ENCODE measurements around the gene ADAMTSL1.

The ADAMTSL1 gene

GRCh38 chr9:18889550-18889949, 415.6 kb downstream of the ADAMTSL1 start:
- Histone ChIP-seq H3K4me1 (ENCODE audit: insufficient read depth, low read length, poor library complexity, severe bottlenecking) (no peaks in the 10 kb centered on the region), H3K36me3 (ENCODE audit: insufficient read depth, low read length) (no peaks in the 10 kb centered on the region), H3K4me2 (ENCODE audit: low read depth, low read length, poor library complexity, severe bottlenecking) (no peak overlapping the region), H3K4me3 (ENCODE audit: low read length, poor library complexity, severe bottlenecking) (no peak overlapping the region), H3K27me3 (ENCODE audit: insufficient read depth, low read length, poor library complexity, severe bottlenecking) (no peaks in the 10 kb centered on the region), H4K20me1 (ENCODE audit: insufficient read depth, low read length, poor library complexity, severe bottlenecking) (no peaks in the 10 kb centered on the region), H3K9me3 (ENCODE audit: insufficient read depth, low read depth, low read length) (0 out of 2 replicates have a peak, but pooled peaks cover 2% of the 10 kb centered on the region), H3K9ac (ENCODE audit: low read depth, low read length, poor library complexity, severe bottlenecking) (no peak overlapping the region), H3F3A (ENCODE audit: low read depth) (no peaks in the 10 kb centered on the region), H3K9me2 (replicated peaks; ENCODE audit: low read depth, low read length) (no peaks in the 10 kb centered on the region), H2AFZ (ENCODE audit: low read length) (no peak overlapping the region), H3K79me2 (ENCODE audit: insufficient read depth, low read length) (no peaks in the 10 kb centered on the region)
- no peak for TF ChIP-seq CTCF (conservative IDR thresholded peaks at IDR 0.05; ENCODE audit: low read length)
- TF ChIP-seq EZH2phosphoT487 (IDR thresholded peaks at IDR 0.05; ENCODE audit: borderline replicate concordance): no peak

GRCh38 chr9:18890372-18890771, 416.4 kb downstream of the ADAMTSL1 start:
- H3K4me3 ChIP-seq (ENCODE audit: low read length, poor library complexity, severe bottlenecking): no peak overlapping the region
- TF ChIP-seq EZH2phosphoT487 (IDR thresholded peaks at IDR 0.05; ENCODE audit: borderline replicate concordance) (no peak), CTCF (conservative IDR thresholded peaks at IDR 0.05; ENCODE audit: low read length) (no peak)
- no peaks in the 10 kb centered on the region for H3F3A ChIP-seq (ENCODE audit: low read depth)
- H3K79me2 ChIP-seq (ENCODE audit: insufficient read depth, low read length): no peaks in the 10 kb centered on the region
- H3K9ac ChIP-seq (ENCODE audit: low read depth, low read length, poor library complexity, severe bottlenecking): no peak overlapping the region
- no peak overlapping the region for H3K4me2 ChIP-seq (ENCODE audit: low read depth, low read length, poor library complexity, severe bottlenecking)
- no peak overlapping the region for H2AFZ ChIP-seq (ENCODE audit: low read length)
- no peaks in the 10 kb centered on the region for H4K20me1 ChIP-seq (ENCODE audit: insufficient read depth, low read length, poor library complexity, severe bottlenecking)
- no peaks in the 10 kb centered on the region for H3K9me2 ChIP-seq (replicated peaks; ENCODE audit: low read depth, low read length)
- no peaks in the 10 kb centered on the region for H3K36me3 ChIP-seq (ENCODE audit: insufficient read depth, low read length)
- peaks cover 5% of the 10 kb centered on the region; the same call in 1 of the 2 replicates for H3K9me3 ChIP-seq (ENCODE audit: insufficient read depth, low read depth, low read length)
- no peaks in the 10 kb centered on the region for H3K4me1 ChIP-seq (ENCODE audit: insufficient read depth, low read length, poor library complexity, severe bottlenecking)
- no peaks in the 10 kb centered on the region for H3K27me3 ChIP-seq (ENCODE audit: insufficient read depth, low read length, poor library complexity, severe bottlenecking)

DNA sequence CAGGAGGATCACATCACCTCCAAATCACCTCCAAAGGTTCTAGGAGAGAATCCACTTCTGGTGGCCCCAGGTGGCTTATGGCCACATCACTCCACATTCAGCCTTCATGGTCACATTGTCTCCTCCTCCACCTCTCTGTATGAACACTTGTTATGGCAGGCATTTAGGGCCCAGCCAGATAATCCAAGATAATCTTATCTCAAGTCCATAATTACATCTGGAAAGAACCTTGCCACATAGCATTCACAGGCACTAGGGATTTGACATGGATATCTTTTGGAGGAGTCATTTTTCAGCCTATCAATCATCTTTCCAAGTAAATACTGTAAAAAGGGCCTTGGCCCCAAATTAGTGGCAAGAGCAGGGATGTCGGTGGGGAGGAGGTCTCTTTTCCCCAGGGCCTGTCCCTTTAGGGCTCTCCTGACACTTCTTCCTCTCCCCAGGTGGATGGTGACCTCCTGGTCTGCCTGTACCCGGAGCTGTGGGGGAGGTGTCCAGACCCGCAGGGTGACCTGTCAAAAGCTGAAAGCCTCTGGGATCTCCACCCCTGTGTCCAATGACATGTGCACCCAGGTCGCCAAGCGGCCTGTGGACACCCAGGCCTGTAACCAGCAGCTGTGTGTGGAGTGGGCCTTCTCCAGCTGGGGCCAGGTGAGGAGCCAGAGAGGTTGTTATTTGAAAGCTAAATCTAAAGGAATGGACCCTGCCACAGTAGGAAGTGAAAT, 418.2 kb downstream of the ADAMTSL1 start:
- Histone ChIP-seq H3K79me2 (ENCODE audit: insufficient read depth, low read length) (no peaks in the 10 kb centered on the region), H3K4me2 (ENCODE audit: low read depth, low read length, poor library complexity, severe bottlenecking) (no peak overlapping the region), H3K9me3 (ENCODE audit: insufficient read depth, low read depth, low read length) (peaks cover 15% of the 10 kb centered on the region; the same call in 1 of the 2 replicates), H3K4me3 (ENCODE audit: low read length, poor library complexity, severe bottlenecking) (no peak overlapping the region), H3K9ac (ENCODE audit: low read depth, low read length, poor library complexity, severe bottlenecking) (no peak overlapping the region), H4K20me1 (ENCODE audit: insufficient read depth, low read length, poor library complexity, severe bottlenecking) (no peaks in the 10 kb centered on the region), H3K4me1 (ENCODE audit: insufficient read depth, low read length, poor library complexity, severe bottlenecking) (no peaks in the 10 kb centered on the region), H3F3A (ENCODE audit: low read depth) (no peaks in the 10 kb centered on the region), H3K36me3 (ENCODE audit: insufficient read depth, low read length) (no peaks in the 10 kb centered on the region), H3K9me2 (replicated peaks; ENCODE audit: low read depth, low read length) (no peaks in the 10 kb centered on the region), H3K27me3 (ENCODE audit: insufficient read depth, low read length, poor library complexity, severe bottlenecking) (no peaks in the 10 kb centered on the region), H2AFZ (ENCODE audit: low read length) (no peak overlapping the region)
- TF ChIP-seq EZH2phosphoT487 (IDR thresholded peaks at IDR 0.05; ENCODE audit: borderline replicate concordance) (no peak), CTCF (conservative IDR thresholded peaks at IDR 0.05; ENCODE audit: low read length) (no peak)
